ENCODE measurements around the gene TXNRD2. TPM values are rescaled to one million over a fixed set of nuclear protein-coding genes. Genes with fewer than 3 reads are reported as not detected.
"Not testable (repeated sequence)": the region's sequence is repeated elsewhere in the genome, so short reads cannot be mapped to it uniquely, and the experiment has no call there.

Gene TXNRD2
- total RNA-seq, 1 donor from 2014 or later, result 46.0 TPM

GRCh38 chr22:19929586-19930550, 11.8 kb downstream of the TXNRD2 start:
- no peak for TF ChIP-seq CTCF (IDR thresholded peaks at IDR 0.05)
- Histone ChIP-seq H3K9me3 (no peaks in the 10 kb centered on the region), H3K27ac (no peak overlapping the region), H3K36me3 (peaks cover 5 to 13% of the 10 kb centered on the region in 2 donors), H3K4me1 (no peaks in the 10 kb centered on the region), H3K4me3 (no peak overlapping the region), H3K27me3 (no peaks in the 10 kb centered on the region)
- DNase-seq (ENCODE audit: low spot score in 2 of 2), result no peak
- intact Hi-C loops (cut with DNase I), result no loop called here

- no peak for TF ChIP-seq CTCF (IDR thresholded peaks at IDR 0.05)
- DNase-seq (ENCODE audit: low spot score in 2 of 2), result no peak
- Histone ChIP-seq H3K4me1 (no peaks in the 10 kb centered on the region), H3K27me3 (no peaks in the 10 kb centered on the region), H3K4me3 (no peak overlapping the region), H3K9me3 (no peaks in the 10 kb centered on the region), H3K36me3 (peaks cover 5 to 13% of the 10 kb centered on the region in 2 donors), H3K27ac (no peak overlapping the region)
- intact Hi-C loops (cut with DNase I), result no loop called here
Measured at GRCh38 chr22:19928207-19928606, 13.4 kb downstream of the TXNRD2 start.

GRCh38 chr22:19927696-19928095, 13.9 kb downstream of the TXNRD2 start:
- peaks cover 5 to 13% of the 10 kb centered on the region in 2 donors for H3K36me3 ChIP-seq
- no peak overlapping the region for H3K4me3 ChIP-seq
- no peaks in the 10 kb centered on the region for H3K9me3 ChIP-seq
- H3K4me1 ChIP-seq, result no peaks in the 10 kb centered on the region
- no peaks in the 10 kb centered on the region for H3K27me3 ChIP-seq
- no peak for DNase-seq (ENCODE audit: low spot score in 2 of 2)
- intact Hi-C loops (cut with DNase I), result no loop called here
- TF ChIP-seq CTCF (IDR thresholded peaks at IDR 0.05), result no peak
- H3K27ac ChIP-seq, result no peak overlapping the region

- H3K27me3 ChIP-seq; intact Hi-C loops (cut with DNase I); H3K27ac ChIP-seq: not testable (repeated sequence)
Measured at GRCh38 chr22:19926028-19926427, 15.6 kb downstream of the TXNRD2 start.

GRCh38 chr22:19923914-19924513, 17.6 kb downstream of the TXNRD2 start:
- no peaks in the 10 kb centered on the region for H3K36me3 ChIP-seq
- intact Hi-C loops (cut with DNase I), result no loop called here
- H3K4me3 ChIP-seq, result no peak overlapping the region
- H3K9me3 ChIP-seq, result no peaks in the 10 kb centered on the region
- no peaks in the 10 kb centered on the region for H3K4me1 ChIP-seq
- H3K27ac ChIP-seq, result no peak overlapping the region
- TF ChIP-seq CTCF (IDR thresholded peaks at IDR 0.05), result no peak
- H3K27me3 ChIP-seq, result no peaks in the 10 kb centered on the region
- no peak for DNase-seq (ENCODE audit: low spot score in 2 of 2)

More at GRCh38 chr22:19926028-19926427, 15.6 kb downstream of the TXNRD2 start:
- H3K4me3 ChIP-seq; H3K4me1 ChIP-seq; H3K9me3 ChIP-seq; DNase-seq (ENCODE audit: low spot score in 2 of 2): not testable (repeated sequence)
- peaks cover 5 to 13% of the 10 kb centered on the region in 2 donors for H3K36me3 ChIP-seq

- no peaks in the 10 kb centered on the region for H3K9me3 ChIP-seq
- peaks cover 20 to 22% of the 10 kb centered on the region in 2 donors for H3K36me3 ChIP-seq
- no peaks in the 10 kb centered on the region for H3K27me3 ChIP-seq
- H3K4me3 ChIP-seq, result no peak overlapping the region
- H3K27ac ChIP-seq, result no peak overlapping the region
- intact Hi-C loops (cut with DNase I), result no loop called here
- H3K4me1 ChIP-seq, result no peaks in the 10 kb centered on the region
- TF ChIP-seq CTCF (IDR thresholded peaks at IDR 0.05), result no peak
- DNase-seq (ENCODE audit: low spot score in 2 of 2), result no peak
Measured at GRCh38 chr22:19921544-19922081, 20.0 kb downstream of the TXNRD2 start.

Data from ascending aorta (tissue), 2 donors.